GM18520 (cell line): ENCODE data around the gene SLC6A9.

Experiments
- ATAC-seq: cut with Tn5 transposase; IDR thresholded peaks from one replicate; pipeline ENCODE4 v1.9.1; 2021; ENCODE audit not compliant: unreplicated experiment

The SLC6A9 gene

DNA sequence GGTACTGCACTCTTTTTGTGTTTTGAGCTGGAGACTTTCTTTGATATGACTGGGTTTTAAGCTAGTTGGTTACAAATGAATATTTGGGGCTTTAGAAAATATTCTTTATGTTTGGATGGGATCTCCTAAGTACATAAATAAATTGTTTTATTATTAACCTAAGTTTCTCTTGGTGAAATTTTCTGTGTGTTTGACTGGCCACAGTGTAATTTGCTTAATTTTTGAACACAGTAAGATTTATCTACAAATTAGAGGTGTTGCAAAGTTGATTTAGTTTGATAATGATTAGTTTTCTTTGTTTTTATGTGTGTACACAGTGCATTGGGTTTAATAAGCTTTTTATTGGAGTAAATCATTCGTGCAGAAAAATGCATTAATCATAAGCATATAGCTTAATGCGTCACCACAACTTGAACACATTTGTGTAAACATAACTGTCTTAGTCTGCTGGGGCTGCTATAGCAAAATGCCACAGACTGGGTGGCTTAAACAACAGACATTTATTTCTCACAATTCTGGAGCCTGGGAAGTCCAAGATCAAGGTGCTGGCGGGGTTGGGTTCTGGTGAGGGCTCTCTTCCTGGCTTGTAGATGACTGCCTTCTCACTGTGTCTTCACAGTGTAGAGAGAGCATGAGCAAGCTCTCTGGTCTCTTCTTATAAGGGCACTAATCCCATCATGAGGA, 17.4 kb upstream of the SLC6A9 start:
- no peak for ATAC-seq

DNA sequence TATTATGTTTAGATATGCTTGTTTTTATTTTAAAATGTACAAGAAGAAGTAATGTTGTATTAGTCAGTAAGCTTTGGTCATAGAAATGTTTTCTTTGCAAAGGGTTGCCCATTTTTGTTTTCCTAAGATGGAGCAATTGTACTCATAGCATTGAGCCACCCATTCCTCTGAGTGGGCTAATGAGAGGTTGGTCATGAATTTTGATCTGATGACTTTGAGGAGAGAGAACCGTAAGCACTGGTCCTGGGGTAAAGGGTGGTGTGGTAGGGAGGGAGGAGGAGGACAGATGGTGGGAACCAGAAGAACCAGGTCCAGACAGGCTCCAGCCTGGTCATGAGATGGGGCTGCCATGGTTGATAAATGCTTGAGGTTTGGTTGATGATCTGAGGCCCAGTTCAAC, 15.9 kb upstream of the SLC6A9 start:
- no peak for ATAC-seq

DNA sequence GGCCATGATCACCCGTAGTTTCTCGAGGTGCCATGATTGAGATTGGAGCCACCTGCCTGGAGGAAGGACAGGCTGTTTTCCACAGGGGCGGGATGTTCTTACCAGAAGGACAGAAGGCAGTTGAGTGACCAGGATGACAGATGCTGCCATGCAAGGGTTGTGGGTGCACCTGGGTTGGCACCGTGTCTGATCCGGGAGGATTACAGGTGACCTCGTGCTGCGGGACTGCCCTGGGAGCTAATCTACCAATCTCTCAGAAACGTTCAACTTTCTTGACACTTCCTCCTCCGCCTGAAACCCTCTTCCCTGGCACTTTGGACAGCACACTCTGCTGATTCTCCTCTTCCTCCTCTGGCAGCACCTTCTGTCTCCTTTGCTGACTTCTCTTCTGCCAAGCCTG, 13.8 kb upstream of the SLC6A9 start:
- ATAC-seq, result no peak

DNA sequence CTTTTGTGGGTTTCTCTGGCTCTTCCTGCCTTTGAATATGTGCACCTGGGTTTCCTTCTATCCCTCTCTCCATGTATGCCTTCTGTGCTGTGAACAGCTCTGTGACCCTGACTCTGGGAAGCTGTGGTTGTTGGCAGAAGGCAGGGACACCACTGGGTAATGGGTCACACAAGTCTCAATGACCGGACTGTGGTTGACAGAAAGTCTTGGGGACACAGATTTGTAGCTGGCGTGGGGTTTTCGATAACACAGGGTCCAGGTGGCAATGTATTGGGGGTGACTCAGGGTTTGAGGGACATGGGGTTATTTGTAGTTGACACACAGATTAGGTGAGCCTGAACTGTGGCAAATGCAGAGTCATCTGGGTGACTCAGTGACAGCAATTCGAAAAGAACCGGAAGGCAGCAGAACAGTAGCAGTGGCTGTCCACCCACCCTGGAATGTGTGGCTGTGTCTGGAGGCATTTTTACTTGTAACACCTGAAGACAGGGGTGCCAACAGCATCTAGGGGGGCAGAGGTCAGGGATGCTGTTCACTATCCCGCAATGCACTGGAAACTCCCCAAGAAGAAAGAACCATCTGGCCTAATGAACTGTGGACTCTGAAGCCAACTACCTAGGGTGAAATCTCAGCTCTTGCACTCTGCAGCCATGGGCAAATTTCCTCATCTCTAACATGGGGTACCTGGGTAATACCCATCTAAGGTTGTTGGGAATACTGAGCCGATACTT, 13.0 kb upstream of the SLC6A9 start:
- no peak for ATAC-seq

GRCh38 chr1:44043176-44044070, 12.2 kb upstream of the SLC6A9 start:
- ATAC-seq, result no peak

- no peak for ATAC-seq
These were observed 9.6 kb upstream of the SLC6A9 start for GRCh38 chr1:44040846-44041245.

DNA sequence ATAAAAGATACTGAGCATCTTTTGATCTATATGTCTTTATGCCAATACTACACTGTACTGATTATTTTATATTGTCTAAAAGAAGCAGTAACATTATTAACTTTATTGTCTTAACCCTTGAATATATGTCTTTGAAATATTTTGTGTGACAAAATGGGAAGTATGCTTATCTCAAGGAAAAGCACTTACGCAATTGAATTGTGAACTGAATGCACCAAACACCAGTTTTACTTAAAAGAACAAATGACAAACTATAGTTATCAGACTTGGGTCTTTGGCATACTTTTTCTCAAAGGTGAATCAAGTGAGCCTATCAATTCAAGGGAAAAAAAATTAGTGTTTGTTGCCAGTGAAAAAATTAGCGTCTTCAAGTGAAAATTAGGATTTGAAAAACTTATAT, 9.2 kb upstream of the SLC6A9 start:
- no peak for ATAC-seq

- no peak for ATAC-seq
These were observed 7.8 kb upstream of the SLC6A9 start for GRCh38 chr1:44038876-44039657.

- no peak for ATAC-seq
These were observed 5.9 kb upstream of the SLC6A9 start for GRCh38 chr1:44037154-44037553.

- ATAC-seq, result no peak
These were observed 5.3 kb upstream of the SLC6A9 start for GRCh38 chr1:44036409-44037139.

DNA sequence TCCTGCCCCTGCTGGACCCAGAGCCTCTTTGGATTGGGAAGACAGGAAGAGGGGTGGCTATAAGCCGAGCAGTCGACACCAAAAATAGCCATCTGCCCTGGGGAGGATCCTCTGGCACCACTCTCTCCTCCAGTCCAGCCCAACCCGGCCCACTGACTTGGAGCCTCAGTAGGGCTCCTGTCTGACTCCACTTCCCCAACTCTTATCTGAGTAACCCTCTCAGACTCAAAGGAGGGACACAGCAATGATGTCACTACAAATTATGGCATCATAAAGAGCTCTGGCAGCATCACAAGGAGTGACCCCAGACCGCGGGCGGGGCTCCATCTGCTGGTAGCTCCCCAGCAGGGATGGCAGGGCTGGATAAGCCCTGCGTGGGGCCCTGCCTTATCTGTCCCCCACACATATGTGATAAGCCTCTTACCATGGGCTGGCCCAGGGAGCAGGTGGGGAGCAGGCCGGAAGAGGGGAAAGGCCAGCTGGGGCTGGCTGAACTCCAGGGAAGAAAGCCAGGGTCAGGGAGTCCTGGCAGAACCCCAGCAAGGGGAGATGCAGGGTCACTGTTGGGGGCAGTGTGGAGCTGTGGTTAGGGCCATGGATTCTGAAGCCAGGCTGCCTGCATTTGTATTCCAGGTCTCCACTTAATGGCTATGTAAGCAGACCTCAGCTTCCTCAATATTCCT, 4.6 kb upstream of the SLC6A9 start:
- no peak for ATAC-seq

DNA sequence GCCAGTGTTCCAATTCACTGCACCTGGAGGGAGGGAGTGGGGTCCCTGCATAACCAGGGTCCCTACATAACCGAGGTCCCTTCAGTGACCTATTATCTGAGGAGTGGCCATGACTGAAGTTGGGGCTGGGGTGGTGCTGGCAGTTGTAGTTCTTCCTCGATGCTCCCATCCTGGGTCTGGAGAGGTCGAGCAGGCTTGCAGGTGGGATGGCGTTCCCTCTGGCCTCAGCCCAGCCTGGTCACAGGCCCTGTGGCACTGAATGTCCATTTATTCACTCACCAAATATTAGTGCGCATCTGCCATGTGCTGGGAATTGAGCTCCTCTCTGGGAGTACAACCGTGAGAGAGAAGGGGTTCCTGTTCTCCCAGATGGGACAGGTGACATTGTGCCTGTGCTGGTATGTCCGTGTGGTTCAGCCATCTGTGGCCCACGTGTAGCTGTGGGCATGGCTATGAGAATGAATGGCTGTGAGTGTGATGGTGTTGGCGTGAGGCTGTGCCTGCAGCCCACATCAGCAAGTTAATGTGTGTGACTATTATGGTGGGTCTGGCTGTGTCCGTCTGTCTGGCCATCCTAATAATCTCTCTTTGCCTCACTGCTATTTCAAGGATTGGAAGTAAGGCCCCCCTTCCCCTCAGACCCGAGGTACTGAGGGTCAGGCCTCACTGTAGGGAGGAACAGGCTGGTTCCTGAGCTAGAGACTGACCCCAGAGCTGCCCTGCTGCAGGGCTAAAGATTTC, 3.9 kb upstream of the SLC6A9 start:
- ATAC-seq, result no peak

DNA sequence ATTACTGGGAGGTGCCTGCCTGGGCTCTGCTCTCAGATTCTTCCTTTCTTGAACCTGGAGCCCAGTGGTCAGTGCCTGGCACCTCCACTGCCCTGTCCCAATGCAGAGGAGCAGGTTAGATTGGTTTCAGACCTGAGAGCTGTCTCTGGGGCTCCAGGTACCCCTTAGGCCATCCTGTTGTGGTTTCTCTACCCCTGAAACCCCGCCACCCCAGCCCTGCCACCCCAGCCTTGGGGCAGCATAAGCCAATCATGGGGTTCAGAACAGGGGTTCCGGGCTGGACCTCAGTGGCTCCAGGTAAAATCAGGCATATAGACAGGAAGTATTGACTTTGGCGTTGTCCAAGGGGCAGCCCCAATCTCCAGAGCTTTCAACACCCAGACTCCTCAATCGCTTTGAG, 3.2 kb upstream of the SLC6A9 start:
- no peak for ATAC-seq

DNA sequence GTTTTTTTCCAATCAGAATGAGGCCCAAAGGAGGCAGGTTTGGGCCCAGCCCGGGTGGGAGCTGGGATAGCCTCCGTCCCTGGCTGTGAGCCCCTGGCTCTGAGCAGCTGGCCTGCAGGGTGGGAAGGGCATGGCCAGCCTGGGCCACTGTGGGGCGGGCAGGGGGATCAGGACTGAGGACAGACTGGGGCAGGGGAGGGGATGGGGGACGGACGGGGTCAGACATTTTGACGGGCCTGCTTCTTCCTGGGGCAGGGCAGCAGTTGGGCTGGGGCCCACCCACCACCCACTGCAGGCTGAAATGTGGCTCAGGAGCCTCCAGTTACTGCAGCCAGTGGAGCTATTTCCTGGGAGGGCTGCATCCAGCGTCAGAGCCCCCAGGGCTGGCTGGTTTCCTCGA, 2.5 kb upstream of the SLC6A9 start:
- ATAC-seq, result no peak

- no peak for ATAC-seq
These were observed 1.8 kb upstream of the SLC6A9 start for GRCh38 chr1:44033041-44033575.

DNA sequence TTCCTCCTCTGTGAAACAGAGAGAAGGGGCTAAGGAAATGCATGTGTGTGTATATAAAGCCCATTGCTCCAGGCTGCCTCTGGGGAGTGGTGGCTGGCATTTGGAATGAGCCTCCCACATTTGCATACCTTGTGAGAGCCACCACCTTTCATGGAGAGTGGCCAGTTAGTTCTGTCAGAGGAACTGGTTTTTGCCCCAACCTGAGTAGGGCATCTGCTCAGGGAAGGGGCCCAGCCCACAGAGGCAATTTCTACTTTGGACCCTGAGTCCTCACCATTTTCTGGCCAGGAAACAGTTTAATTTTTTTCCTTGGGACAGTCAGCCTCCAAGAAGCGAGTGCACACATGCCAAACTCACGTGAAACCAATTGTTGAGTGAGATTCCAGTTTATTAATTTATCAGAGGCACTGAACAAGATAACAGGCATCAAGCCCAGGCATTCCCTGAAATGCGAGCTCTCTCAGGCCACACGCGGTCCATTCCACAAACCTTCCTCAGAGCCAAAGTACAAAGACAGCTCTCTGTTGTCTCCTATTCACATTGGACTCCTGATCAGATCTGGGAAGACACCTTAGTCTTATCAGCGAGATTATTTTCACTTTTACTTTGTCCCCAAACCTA, 1.0 kb upstream of the SLC6A9 start:
- no peak for ATAC-seq

GRCh38 chr1:44030605-44031251, 534 bp downstream of the SLC6A9 start:
- ATAC-seq, result peak; percentile 12
